ENCODE data around the gene USP27X. TPM values are rescaled to one million over a fixed set of nuclear protein-coding genes. Genes with fewer than 3 reads are reported as not detected.

The USP27X gene
- total RNA-seq, 2 experiments from 2014 or later = 1.0 to 1.3 TPM

DNA sequence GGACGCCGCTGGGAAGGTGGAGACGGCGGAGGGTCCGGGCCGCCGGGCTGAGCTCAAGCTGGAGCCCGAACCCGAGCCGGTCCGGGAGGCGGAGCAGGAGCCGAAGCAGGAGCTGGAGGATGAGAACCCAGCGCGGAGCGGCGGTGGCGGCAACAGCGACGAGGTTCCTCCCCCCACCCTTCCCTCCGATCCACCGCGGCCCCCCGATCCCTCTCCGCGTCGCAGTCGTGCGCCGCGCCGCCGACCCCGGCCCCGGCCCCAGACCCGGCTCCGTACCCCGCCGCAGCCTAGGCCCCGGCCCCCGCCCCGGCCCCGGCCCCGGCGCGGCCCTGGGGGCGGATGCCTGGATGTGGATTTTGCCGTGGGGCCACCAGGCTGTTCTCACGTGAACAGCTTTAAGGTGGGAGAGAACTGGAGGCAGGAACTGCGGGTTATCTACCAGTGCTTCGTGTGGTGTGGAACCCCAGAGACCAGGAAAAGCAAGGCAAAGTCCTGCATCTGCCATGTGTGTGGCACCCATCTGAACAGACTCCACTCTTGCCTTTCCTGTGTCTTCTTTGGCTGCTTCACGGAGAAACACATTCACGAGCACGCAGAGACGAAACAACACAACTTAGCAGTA, 483 bp downstream of the USP27X start:
- CTCF ChIA-PET = interaction anchor here (1.2 to 2.4 kb wide), 3 partner anchors 14 to 39 kb away, joined by 3 to 12 read pairs (median 6); no protein-coding TSS in a partner anchor
- TF ChIP-seq CTCF (IDR thresholded peaks at IDR 0.05) = no peak
- intact Hi-C loops (cut with micrococcal nuclease) = loop anchor here (5.0 to 10.0 kb wide), 2 partner anchors 43 to 115 kb away; partner anchors contain the start of gene CLCN5
- peak; percentile 17 for ATAC-seq
- H3K27ac Mint-ChIP-seq = peak overlapping the region; percentile 70
- no peaks in the 10 kb centered on the region for H3K36me3 Mint-ChIP-seq (ENCODE audit: low read depth)
- DNase-seq = peak; percentile 7
- H3K27me3 Mint-ChIP-seq = no peaks in the 10 kb centered on the region
- no peaks in the 10 kb centered on the region for H3K9me3 Mint-ChIP-seq
- peak overlapping the region; percentile 69 for H3K4me3 Mint-ChIP-seq
- POLR2A ChIA-PET = interaction anchor here (0.6 to 0.7 kb wide), 3 partner anchors 12 to 694 kb away, joined by 3 to 4 read pairs (median 3); no protein-coding TSS in a partner anchor
- H3K4me1 Mint-ChIP-seq (ENCODE audit: low read depth) = peaks cover 27% of the 10 kb centered on the region

GRCh38 chrX:49880668-49881067, 1.4 kb downstream of the USP27X start:
- Mint-ChIP-seq H3K36me3 (ENCODE audit: low read depth) (no peaks in the 10 kb centered on the region), H3K9me3 (no peaks in the 10 kb centered on the region), H3K4me3 (peak overlapping the region; percentile 8), H3K27ac (no peak overlapping the region), H3K27me3 (no peaks in the 10 kb centered on the region), H3K4me1 (ENCODE audit: low read depth) (peaks cover 27% of the 10 kb centered on the region)
- ChIA-PET CTCF (interaction anchor here (0.9 kb wide), 1 partner anchor 40 kb away, joined by 3 read pairs; no protein-coding TSS in a partner anchor), POLR2A (no interaction called here)
- ATAC-seq (no peak), DNase-seq (no peak)
- TF ChIP-seq CTCF (IDR thresholded peaks at IDR 0.05) = no peak
- intact Hi-C loops (cut with micrococcal nuclease) = loop anchor here (5.0 kb wide), 1 partner anchor 42 kb away; the partner anchor contains the start of gene CLCN5

- Mint-ChIP-seq H3K36me3 (ENCODE audit: low read depth) (no peaks in the 10 kb centered on the region), H3K27ac (no peak overlapping the region), H3K4me3 (no peak overlapping the region), H3K4me1 (ENCODE audit: low read depth) (peaks cover 17% of the 10 kb centered on the region), H3K27me3 (no peaks in the 10 kb centered on the region), H3K9me3 (no peaks in the 10 kb centered on the region)
- TF ChIP-seq CTCF (IDR thresholded peaks at IDR 0.05) = peak; percentile 43
- ATAC-seq (peak; percentile 73), DNase-seq (peak; percentile 77)
- CTCF ChIA-PET = interaction anchor here (0.9 to 3.4 kb wide), 8 partner anchors 9 to 123 kb away, joined by 3 to 57 read pairs (median 4); partner anchors contain the start of gene CLCN5
- POLR2A ChIA-PET = interaction anchor here (1.0 kb wide), 1 partner anchor 10 kb away, joined by 3 read pairs; no protein-coding TSS in a partner anchor
- intact Hi-C loops (cut with micrococcal nuclease) = loop anchor here (5.0 kb wide), 1 partner anchor 38 kb away; the partner anchor contains the start of gene CLCN5
Observed at GRCh38 chrX:49884290-49884862, 5.1 kb downstream of the USP27X start.

DNA sequence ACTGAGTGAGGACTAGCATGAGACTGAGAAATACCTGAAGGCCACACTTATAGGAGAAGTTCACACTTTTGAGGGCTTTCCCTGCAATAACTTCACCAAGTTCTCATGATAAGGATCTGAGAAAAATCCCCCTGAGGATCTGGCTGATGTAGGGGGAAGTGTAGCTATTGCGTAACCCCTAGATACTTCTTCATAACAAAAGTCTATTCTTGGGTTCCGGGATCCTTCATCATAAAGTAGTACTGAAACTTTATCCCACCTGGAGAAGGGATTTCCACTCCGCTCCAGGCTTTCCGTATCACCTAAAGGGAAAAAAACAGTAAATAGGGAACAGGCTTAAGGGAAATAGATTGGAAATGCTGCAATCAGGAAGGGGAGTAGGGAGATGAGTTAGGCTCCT, 13.3 kb downstream of the USP27X start:
- TF ChIP-seq CTCF (IDR thresholded peaks at IDR 0.05) = no peak
- Mint-ChIP-seq H3K27me3 (peaks cover 4% of the 10 kb centered on the region), H3K4me3 (no peak overlapping the region), H3K36me3 (ENCODE audit: low read depth) (peaks cover 5% of the 10 kb centered on the region), H3K4me1 (ENCODE audit: low read depth) (no peaks in the 10 kb centered on the region), H3K9me3 (peaks cover 11% of the 10 kb centered on the region), H3K27ac (no peak overlapping the region)
- ATAC-seq (no peak), DNase-seq (no peak)
- intact Hi-C loops (cut with micrococcal nuclease) = no loop called here
- ChIA-PET POLR2A (no interaction called here), CTCF (interaction anchor here (0.9 kb wide), 1 partner anchor 24 kb away, joined by 5 read pairs; no protein-coding TSS in a partner anchor)

- Mint-ChIP-seq H3K4me3 (no peak overlapping the region), H3K27me3 (peaks cover 16% of the 10 kb centered on the region)
Observed at GRCh38 chrX:49896951-49897350, 17.7 kb downstream of the USP27X start.

More at GRCh38 chrX:49896951-49897350, 17.7 kb downstream of the USP27X start:
- Mint-ChIP-seq H3K27ac (no peak overlapping the region), H3K36me3 (ENCODE audit: low read depth) (peaks cover 5% of the 10 kb centered on the region), H3K9me3 (peaks cover 11% of the 10 kb centered on the region), H3K4me1 (ENCODE audit: low read depth) (no peaks in the 10 kb centered on the region)
- ChIA-PET POLR2A (no interaction called here), CTCF (no interaction called here)
- intact Hi-C loops (cut with micrococcal nuclease) = no loop called here
- no peak for TF ChIP-seq CTCF (IDR thresholded peaks at IDR 0.05)
- ATAC-seq (no peak), DNase-seq (no peak)

Data from activated CD8-positive, alpha-beta T cell treated with anti-CD3 and anti-CD28 coated beads for 36 hours (primary cell).